ENCODE results near the gene C1QTNF9.
"Not testable (repeated sequence)": the region's sequence is repeated elsewhere in the genome, so short reads cannot be mapped to it uniquely, and the experiment has no call there.

C1QTNF9 gene

DNA sequence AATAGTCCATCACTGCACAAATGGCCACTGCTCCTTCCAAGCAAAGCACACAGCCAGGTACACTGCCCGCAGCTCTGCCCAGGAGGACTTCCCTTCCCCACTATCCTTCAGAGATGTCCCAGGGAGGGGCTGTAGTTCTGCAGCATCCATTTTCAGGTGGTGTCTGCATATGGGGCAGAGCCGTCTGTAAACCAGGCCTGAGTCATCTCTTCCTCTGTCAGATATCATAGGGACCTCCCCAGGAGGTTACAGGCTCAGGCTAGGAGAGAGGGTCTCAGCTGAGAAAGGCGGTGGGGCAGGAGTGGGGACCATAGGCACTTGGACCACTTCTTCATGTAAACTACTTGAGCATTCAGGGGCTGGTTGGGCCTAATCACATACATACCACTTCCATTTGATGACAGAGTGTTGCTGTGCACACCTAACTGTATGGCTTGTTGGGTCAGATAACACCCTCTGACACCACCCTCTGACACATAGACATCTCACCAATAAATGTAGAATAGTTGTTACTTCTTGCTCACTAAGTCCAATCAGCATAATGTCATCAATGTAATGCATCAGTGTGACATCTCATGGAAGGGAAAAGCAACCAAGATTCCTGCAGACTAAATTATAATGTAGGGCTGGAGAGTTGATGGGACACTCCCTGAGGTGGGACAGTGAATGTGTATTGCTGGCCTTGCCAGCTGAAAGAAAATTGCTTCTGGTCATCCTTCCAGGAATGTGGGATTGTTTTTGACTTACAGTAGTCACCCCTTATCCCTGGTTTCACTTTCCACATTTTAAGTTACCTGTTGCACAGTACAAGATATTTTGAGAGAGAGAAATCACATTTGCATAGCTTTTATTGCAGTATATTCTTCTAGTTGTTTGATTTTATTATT lies 40.6 kb downstream of the C1QTNF9 start:
- H3K4me1 ChIP-seq (ENCODE audit: control insufficient read depth, insufficient read depth, low read length); H3K9me3 ChIP-seq (ENCODE audit: control insufficient read depth in 2 of 2, low read length in 2 of 2); H3K27ac ChIP-seq (ENCODE audit: low read length); H3K27me3 ChIP-seq (ENCODE audit: control insufficient read depth in 1 of 2, insufficient read depth in 2 of 2, low read length in 2 of 2); H3K4me3 ChIP-seq (ENCODE audit: low read length in 2 of 2); H3K36me3 ChIP-seq (ENCODE audit: control insufficient read depth in 2 of 2, insufficient read depth in 2 of 2, low read length in 2 of 2); H3K9ac ChIP-seq (ENCODE audit: low read length in 2 of 2): not testable (repeated sequence)

DNA sequence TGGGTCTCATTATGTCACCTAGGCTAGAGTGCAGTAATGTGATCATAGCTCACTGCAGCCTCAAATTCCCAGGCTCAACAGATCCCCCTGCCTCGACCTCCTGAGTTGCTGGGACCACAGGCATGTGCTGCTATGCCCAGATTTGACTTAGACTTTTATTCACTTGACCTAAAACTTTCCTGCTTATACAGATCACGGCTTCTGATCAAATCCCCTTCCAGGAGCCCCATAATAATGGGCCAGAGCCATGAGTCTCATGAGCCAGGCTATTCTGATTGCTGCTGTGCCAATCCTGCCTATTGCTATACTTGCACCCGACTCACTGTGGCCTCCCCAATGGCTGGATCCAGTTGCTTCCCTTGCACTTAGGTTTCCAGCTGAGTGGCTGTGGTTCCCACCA lies 42.0 kb downstream of the C1QTNF9 start:
- H3K4me1 ChIP-seq (ENCODE audit: control insufficient read depth, insufficient read depth, low read length): no peaks in the 10 kb centered on the region
- no peaks in the 10 kb centered on the region for H3K9me3 ChIP-seq (ENCODE audit: control insufficient read depth in 2 of 2, low read length in 2 of 2)
- no peaks in the 10 kb centered on the region for H3K36me3 ChIP-seq (ENCODE audit: control insufficient read depth in 2 of 2, insufficient read depth in 2 of 2, low read length in 2 of 2)
- no peak overlapping the region for H3K9ac ChIP-seq (ENCODE audit: low read length in 2 of 2)
- H3K27ac ChIP-seq (ENCODE audit: low read length): no peak overlapping the region
- no peak overlapping the region for H3K4me3 ChIP-seq (ENCODE audit: low read length in 2 of 2)
- H3K27me3 ChIP-seq (ENCODE audit: control insufficient read depth in 1 of 2, insufficient read depth in 2 of 2, low read length in 2 of 2): no peaks in the 10 kb centered on the region

GRCh38 chr13:24353736-24354135 lies 44.4 kb downstream of the C1QTNF9 start:
- Histone ChIP-seq H3K4me3 (ENCODE audit: low read length in 2 of 2) (no peak overlapping the region), H3K9me3 (ENCODE audit: control insufficient read depth in 2 of 2, low read length in 2 of 2) (no peaks in the 10 kb centered on the region), H3K9ac (ENCODE audit: low read length in 2 of 2) (no peak overlapping the region), H3K27ac (ENCODE audit: low read length) (no peak overlapping the region), H3K36me3 (ENCODE audit: control insufficient read depth in 2 of 2, insufficient read depth in 2 of 2, low read length in 2 of 2) (no peaks in the 10 kb centered on the region), H3K27me3 (ENCODE audit: control insufficient read depth in 1 of 2, insufficient read depth in 2 of 2, low read length in 2 of 2) (no peaks in the 10 kb centered on the region), H3K4me1 (ENCODE audit: control insufficient read depth, insufficient read depth, low read length) (no peaks in the 10 kb centered on the region)

DNA sequence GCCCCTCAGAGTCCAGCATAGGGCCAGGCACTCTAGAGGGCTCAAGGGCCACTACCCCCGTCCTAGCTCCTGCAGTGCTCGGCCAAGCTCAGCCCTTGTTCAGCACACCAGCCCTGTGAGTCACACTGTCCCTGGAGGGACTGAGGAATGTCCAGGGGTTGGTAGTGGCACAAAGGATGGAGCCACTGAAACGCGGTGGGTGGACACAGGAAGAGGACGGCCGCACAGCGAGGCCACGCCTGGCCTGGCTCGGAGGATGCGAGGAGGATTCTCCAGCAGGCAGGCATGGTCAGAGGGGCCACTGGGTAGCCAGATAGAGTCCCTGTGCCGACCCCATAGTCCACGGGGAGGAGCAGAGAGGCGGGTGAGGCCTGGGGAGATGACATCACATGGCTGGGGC lies 45.7 kb downstream of the C1QTNF9 start:
- Histone ChIP-seq H3K27me3 (ENCODE audit: control insufficient read depth in 1 of 2, insufficient read depth in 2 of 2, low read length in 2 of 2) (no peaks in the 10 kb centered on the region), H3K27ac (ENCODE audit: low read length) (no peak overlapping the region), H3K36me3 (ENCODE audit: control insufficient read depth in 2 of 2, insufficient read depth in 2 of 2, low read length in 2 of 2) (no peaks in the 10 kb centered on the region), H3K9ac (ENCODE audit: low read length in 2 of 2) (no peak overlapping the region), H3K4me3 (ENCODE audit: low read length in 2 of 2) (no peak overlapping the region), H3K9me3 (ENCODE audit: control insufficient read depth in 2 of 2, low read length in 2 of 2) (no peaks in the 10 kb centered on the region), H3K4me1 (ENCODE audit: control insufficient read depth, insufficient read depth, low read length) (no peaks in the 10 kb centered on the region)

- Histone ChIP-seq H3K4me1 (ENCODE audit: control insufficient read depth, insufficient read depth, low read length) (no peaks in the 10 kb centered on the region), H3K9me3 (ENCODE audit: control insufficient read depth in 2 of 2, low read length in 2 of 2) (no peaks in the 10 kb centered on the region), H3K36me3 (ENCODE audit: control insufficient read depth in 2 of 2, insufficient read depth in 2 of 2, low read length in 2 of 2) (no peaks in the 10 kb centered on the region), H3K9ac (ENCODE audit: low read length in 2 of 2) (no peak overlapping the region), H3K27me3 (ENCODE audit: control insufficient read depth in 1 of 2, insufficient read depth in 2 of 2, low read length in 2 of 2) (no peaks in the 10 kb centered on the region), H3K4me3 (ENCODE audit: low read length in 2 of 2) (no peak overlapping the region), H3K27ac (ENCODE audit: low read length) (no peak overlapping the region)
These were observed 46.9 kb downstream of the C1QTNF9 start for GRCh38 chr13:24356270-24356669.

- Histone ChIP-seq H3K9me3 (ENCODE audit: control insufficient read depth in 2 of 2, low read length in 2 of 2) (no peaks in the 10 kb centered on the region), H3K36me3 (ENCODE audit: control insufficient read depth in 2 of 2, insufficient read depth in 2 of 2, low read length in 2 of 2) (no peaks in the 10 kb centered on the region), H3K4me3 (ENCODE audit: low read length in 2 of 2) (no peak overlapping the region), H3K9ac (ENCODE audit: low read length in 2 of 2) (no peak overlapping the region), H3K4me1 (ENCODE audit: control insufficient read depth, insufficient read depth, low read length) (no peaks in the 10 kb centered on the region), H3K27ac (ENCODE audit: low read length) (no peak overlapping the region), H3K27me3 (ENCODE audit: control insufficient read depth in 1 of 2, insufficient read depth in 2 of 2, low read length in 2 of 2) (no peaks in the 10 kb centered on the region)
These were observed 47.5 kb downstream of the C1QTNF9 start for GRCh38 chr13:24356837-24357236.

GRCh38 chr13:24357756-24358155 lies 48.4 kb downstream of the C1QTNF9 start:
- no peaks in the 10 kb centered on the region for H3K27me3 ChIP-seq (ENCODE audit: control insufficient read depth in 1 of 2, insufficient read depth in 2 of 2, low read length in 2 of 2)
- no peak overlapping the region for H3K27ac ChIP-seq (ENCODE audit: low read length)
- no peaks in the 10 kb centered on the region for H3K4me1 ChIP-seq (ENCODE audit: control insufficient read depth, insufficient read depth, low read length)
- no peak overlapping the region for H3K4me3 ChIP-seq (ENCODE audit: low read length in 2 of 2)
- H3K9me3 ChIP-seq (ENCODE audit: control insufficient read depth in 2 of 2, low read length in 2 of 2): no peaks in the 10 kb centered on the region
- H3K9ac ChIP-seq (ENCODE audit: low read length in 2 of 2): no peak overlapping the region
- no peaks in the 10 kb centered on the region for H3K36me3 ChIP-seq (ENCODE audit: control insufficient read depth in 2 of 2, insufficient read depth in 2 of 2, low read length in 2 of 2)

DNA sequence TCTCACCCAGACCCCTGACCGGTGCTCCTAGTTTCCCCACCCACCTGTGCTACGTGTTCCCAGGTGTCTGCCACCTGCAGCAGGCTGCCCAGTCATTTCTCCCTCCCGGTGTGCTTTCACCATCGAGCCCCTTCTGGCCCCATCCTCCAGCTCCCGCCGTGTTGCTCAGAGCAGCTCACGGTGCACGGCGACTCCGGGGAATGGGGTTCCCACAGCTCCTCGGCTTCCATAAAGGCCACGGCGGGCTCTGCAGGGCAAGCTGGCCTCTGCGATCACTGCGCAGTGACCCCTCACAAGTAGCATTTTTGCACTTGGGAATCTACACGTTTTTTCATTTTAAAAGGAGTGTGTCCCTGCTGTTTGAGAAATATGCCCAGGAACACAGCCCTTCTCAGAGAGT lies 49.5 kb downstream of the C1QTNF9 start:
- not testable (repeated sequence) for H3K4me3 ChIP-seq (ENCODE audit: low read length in 2 of 2); H3K9ac ChIP-seq (ENCODE audit: low read length in 2 of 2); H3K9me3 ChIP-seq (ENCODE audit: control insufficient read depth in 2 of 2, low read length in 2 of 2); H3K27ac ChIP-seq (ENCODE audit: low read length); H3K4me1 ChIP-seq (ENCODE audit: control insufficient read depth, insufficient read depth, low read length); H3K36me3 ChIP-seq (ENCODE audit: control insufficient read depth in 2 of 2, insufficient read depth in 2 of 2, low read length in 2 of 2); H3K27me3 ChIP-seq (ENCODE audit: control insufficient read depth in 1 of 2, insufficient read depth in 2 of 2, low read length in 2 of 2)

DNA sequence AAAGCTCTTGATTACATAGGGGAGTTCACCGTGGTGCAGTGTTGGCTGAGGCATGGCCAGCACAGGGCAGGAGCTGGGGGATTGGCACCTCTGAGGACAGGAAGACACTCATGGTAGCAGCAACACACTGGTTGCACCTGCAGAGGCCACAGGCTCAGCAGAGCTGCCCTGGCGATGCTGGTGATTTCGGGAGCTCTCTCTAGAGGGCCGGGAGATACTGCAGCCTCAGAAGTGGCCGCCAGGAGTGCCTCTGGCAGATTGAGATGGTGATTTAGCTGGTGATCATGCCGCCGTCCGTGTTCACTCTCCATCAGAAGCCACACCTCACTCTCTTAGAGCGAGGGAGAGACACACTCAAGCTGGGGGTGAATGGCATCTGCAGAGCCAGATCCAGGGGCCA lies 49.9 kb downstream of the C1QTNF9 start:
- H3K4me1 ChIP-seq (ENCODE audit: control insufficient read depth, insufficient read depth, low read length); H3K27me3 ChIP-seq (ENCODE audit: control insufficient read depth in 1 of 2, insufficient read depth in 2 of 2, low read length in 2 of 2): not testable (repeated sequence)

DNA sequence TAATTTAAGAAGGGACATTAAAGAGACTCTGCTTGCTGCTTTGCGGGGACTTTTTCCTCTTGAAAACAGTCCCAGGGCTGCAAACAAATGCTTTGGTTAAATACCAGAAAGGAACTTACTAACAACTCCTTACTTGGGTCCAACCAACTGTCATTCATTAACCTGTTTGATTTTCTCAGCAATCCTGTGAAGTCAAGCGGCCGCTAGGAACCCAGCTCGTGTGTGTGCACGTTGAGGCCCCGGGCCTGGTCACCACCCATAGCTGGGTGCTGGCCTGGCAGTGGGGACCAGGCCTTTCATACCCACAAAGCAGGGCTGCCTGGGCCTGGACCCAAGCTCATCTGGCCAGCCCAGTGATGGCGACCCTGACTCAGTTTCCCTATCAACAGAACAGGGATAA lies 50.7 kb downstream of the C1QTNF9 start:
- Histone ChIP-seq H3K36me3 (ENCODE audit: control insufficient read depth in 2 of 2, insufficient read depth in 2 of 2, low read length in 2 of 2) (no peaks in the 10 kb centered on the region), H3K4me3 (ENCODE audit: low read length in 2 of 2) (no peak overlapping the region), H3K4me1 (ENCODE audit: control insufficient read depth, insufficient read depth, low read length) (no peaks in the 10 kb centered on the region), H3K27me3 (ENCODE audit: control insufficient read depth in 1 of 2, insufficient read depth in 2 of 2, low read length in 2 of 2) (no peaks in the 10 kb centered on the region), H3K9me3 (ENCODE audit: control insufficient read depth in 2 of 2, low read length in 2 of 2) (no peaks in the 10 kb centered on the region), H3K9ac (ENCODE audit: low read length in 2 of 2) (no peak overlapping the region), H3K27ac (ENCODE audit: low read length) (no peak overlapping the region)

More for the DNA sequence above, 49.9 kb downstream of the C1QTNF9 start:
- not testable (repeated sequence) for H3K27ac ChIP-seq (ENCODE audit: low read length); H3K36me3 ChIP-seq (ENCODE audit: control insufficient read depth in 2 of 2, insufficient read depth in 2 of 2, low read length in 2 of 2); H3K4me3 ChIP-seq (ENCODE audit: low read length in 2 of 2); H3K9ac ChIP-seq (ENCODE audit: low read length in 2 of 2); H3K9me3 ChIP-seq (ENCODE audit: control insufficient read depth in 2 of 2, low read length in 2 of 2)

DNA sequence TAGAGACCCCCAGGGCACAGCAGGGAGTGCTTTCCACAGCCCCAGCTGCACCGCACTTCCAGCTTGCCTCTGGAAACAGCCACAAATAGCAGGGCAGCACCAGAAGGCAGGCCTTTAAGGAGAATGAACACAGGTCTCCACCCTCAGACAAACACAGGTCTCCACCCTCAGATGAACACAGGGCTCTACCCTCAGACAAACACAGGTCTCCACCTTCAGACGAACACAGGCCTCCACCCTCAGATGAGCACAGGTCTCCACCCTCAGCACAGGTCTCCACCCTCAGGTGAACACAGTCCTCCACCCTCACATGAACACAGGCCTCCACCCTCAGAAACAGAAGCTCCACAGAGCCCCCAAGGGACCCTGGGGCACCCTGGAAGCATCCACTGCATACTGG lies 51.7 kb downstream of the C1QTNF9 start:
- no peak overlapping the region for H3K9ac ChIP-seq (ENCODE audit: low read length in 2 of 2)

More for the DNA sequence above, 51.7 kb downstream of the C1QTNF9 start:
- H3K27me3 ChIP-seq (ENCODE audit: control insufficient read depth in 1 of 2, insufficient read depth in 2 of 2, low read length in 2 of 2): no peaks in the 10 kb centered on the region
- no peaks in the 10 kb centered on the region for H3K36me3 ChIP-seq (ENCODE audit: control insufficient read depth in 2 of 2, insufficient read depth in 2 of 2, low read length in 2 of 2)
- no peak overlapping the region for H3K4me3 ChIP-seq (ENCODE audit: low read length in 2 of 2)
- H3K9me3 ChIP-seq (ENCODE audit: control insufficient read depth in 2 of 2, low read length in 2 of 2): no peaks in the 10 kb centered on the region
- no peaks in the 10 kb centered on the region for H3K4me1 ChIP-seq (ENCODE audit: control insufficient read depth, insufficient read depth, low read length)
- no peak overlapping the region for H3K27ac ChIP-seq (ENCODE audit: low read length)

All from stomach smooth muscle (tissue), 2 donors.